Activated CD4-positive, alpha-beta T cell treated with anti-CD3 and anti-CD28 coated beads, Interleukin-10, Interleukin-2, amounts not matched to agents 100 ng/mL and 50 ng/mL, durations not matched to agents 16 hours and 8 hours (primary cell): ENCODE measurements around the gene SLC12A3.
A peak's percentile ranks its signal among the peaks of the same experiment; 100 is the strongest.

Experiments used
- DNase-seq: peaks from one replicate; pipeline ENCODE4 v3.0.0-alpha.2; 2020

The SLC12A3 gene

DNA sequence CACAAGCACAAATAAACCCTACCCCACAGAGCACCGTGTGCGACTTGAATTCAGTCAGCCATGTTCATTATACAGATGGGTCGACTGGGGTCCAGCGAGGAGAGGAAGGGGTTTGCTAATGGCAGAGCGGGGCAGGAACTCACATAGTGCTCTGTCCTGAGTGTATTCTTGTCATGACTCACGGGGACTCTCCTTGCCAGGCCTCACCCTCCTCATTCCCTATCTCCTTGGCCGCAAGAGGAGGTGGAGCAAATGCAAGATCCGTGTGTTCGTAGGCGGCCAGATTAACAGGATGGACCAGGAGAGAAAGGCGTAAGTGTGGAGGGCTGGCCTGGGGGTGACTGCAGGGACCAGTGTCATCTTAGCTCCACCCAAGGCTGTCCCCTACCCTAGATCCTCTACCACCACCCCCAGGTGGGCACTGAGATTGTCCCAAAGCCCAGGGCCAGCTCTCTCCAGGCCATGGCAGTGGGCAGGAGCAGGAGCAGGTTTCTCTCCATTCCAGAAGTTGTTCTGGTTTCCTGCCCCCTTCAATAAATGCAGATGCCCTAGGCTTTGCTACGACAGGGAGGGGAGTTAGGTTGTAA, 29.4 kb downstream of the SLC12A3 start:
- no peak for DNase-seq

DNA sequence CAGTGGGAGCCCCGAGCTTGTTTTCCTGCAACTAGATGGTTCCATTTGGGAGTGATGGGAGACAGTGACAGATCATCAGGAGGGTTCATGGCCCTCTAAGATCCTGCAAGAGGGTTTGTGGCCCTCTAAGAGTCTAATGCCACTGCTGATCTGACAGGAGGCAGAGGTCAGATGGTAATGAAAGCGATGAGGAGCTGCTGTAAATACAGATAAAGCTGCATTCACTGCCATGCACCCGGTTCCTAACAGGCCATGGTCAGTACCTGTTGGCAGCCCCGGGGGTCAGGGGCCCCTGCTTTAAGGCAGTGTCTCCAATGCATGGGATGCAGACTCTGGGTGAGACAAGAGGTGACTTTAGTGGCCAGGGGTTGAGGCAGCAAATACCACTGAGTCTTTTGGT, 30.8 kb downstream of the SLC12A3 start:
- no peak for DNase-seq

DNA sequence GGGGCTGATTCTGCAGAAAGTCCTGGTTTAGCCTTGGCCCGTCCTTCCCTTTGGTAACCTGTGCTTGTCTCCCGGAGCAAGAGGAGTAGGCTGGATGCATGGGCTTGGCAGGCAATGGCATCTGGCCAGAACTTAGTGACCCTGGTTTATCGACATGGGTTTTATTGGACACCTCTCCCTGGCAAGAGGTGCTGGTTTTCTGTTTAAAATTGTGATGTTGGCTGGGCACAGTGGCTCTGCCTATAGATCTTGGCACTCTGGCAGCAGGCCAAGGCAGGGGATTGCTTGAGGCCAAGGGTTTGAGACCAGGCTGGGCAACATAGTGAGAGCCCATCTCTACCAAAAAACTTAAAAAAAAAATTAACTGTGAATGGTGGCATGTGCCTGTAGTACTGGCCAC, 31.2 kb downstream of the SLC12A3 start:
- DNase-seq = no peak

DNA sequence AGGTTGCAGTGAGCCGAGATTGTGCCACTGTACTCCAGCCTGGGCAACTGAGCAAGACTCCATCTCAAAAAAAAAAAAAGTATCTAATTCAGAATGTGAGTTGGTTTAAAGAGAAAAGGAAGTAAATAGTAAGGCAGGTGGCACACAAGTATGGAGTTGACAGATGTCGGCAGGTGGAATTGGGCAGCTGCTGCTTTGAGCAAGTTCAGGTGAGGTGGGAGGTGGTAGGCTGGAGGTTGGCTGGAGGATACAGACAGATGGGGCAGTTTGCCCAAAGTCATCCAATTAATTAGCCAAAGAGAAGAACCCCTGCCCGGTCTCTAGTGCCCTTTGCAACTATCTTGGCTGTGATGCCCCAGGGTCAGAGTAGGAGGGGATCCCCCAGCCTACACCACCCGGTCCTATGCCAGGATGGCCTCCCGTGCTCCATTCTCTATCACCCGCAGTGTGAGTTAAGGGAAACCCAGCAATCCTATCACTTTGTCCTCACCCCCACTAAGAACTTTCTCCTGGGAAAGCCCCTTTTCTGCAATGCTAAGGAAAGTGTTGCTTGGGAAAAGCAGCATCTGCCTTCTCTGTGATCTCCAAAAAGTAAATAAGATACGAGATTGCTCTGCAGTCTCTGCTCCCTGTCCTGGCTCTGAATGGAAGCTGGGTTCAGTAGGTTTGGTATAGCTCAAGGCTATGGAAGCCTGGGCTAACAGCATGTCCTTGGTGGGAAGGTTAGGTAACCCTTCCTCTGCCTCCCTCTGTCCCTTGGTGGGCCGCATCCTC, 32.2 kb downstream of the SLC12A3 start:
- DNase-seq = no peak

DNA sequence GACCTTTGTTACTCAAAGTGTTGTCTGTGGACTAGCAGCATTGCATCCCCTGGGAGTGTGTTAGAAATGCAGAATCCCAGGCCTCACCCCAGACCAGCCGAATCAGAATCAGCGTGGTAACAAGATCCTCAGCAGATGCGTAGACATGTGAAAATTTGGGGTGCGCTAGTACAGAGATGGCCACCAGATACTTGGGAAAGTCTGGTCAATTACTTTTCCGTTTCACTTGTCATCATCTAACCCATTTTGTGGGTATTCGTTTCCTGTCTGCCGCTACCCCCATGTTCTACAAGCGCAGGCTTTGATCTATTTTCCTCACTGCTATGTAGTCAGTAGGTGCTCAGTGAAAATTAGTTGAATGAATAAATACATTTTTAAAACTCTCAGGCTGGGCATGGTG, 33.8 kb downstream of the SLC12A3 start:
- DNase-seq = peak; percentile 58

DNA sequence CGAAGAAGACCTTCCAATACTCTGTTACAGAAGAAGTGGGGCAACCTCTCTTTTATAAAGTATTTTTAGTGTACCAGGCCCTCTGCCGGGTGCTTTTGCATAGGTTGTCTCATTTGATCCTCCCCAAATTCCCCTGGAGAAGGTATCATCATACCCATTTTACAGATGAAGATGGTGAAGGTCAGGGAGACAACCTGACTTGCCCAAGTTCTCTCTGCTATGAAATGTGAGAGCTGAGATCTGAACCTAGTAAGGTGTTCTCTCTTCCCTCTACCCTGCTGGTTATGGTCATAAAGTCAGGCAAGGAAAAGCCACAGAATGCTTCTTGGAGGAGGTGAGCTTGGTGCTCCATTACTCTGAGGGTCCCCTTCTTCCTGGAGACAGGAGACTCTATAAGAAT, 38.9 kb downstream of the SLC12A3 start:
- DNase-seq = no peak

DNA sequence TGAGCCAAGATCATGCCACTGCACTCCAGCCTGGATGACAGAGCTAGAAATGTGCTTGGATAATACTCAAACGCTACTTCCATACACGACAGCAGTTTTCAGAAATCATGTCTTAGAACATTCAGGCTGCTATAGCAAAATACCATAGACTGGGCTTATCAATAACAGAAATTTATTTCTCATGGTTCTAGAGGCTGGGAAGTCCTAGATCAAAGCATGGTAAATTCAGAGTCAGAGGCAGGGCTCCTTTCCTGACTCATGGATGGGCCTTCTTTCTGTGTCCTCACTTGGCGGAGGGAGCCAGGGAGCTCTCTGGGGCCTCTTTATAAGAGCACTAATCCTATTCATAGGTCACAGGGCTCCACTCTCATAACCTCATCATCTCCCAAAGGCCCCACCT, 42.4 kb downstream of the SLC12A3 start:
- no peak for DNase-seq

DNA sequence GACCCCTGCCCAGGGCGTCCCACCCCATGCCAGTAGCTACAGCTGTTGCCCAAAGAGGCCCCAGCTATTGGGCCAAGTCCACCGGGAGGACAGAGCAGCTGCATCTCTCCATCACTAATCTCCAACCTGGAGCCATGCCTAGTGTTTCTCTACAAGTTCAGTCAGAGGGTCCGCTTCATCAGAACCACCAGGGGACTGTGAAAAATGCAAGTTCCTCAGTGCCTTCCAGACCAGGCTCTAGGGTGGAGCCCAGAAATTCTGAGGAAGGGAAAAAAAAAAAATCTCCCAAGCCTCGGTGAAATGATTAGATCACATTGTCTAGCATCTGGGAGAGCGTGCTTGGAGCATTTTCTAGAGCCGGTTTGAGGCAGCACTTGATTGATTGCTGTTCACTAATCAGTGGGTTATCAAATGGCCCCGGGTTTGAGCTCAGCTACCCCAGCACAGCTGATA, 44.5 kb downstream of the SLC12A3 start:
- DNase-seq = no peak

DNA sequence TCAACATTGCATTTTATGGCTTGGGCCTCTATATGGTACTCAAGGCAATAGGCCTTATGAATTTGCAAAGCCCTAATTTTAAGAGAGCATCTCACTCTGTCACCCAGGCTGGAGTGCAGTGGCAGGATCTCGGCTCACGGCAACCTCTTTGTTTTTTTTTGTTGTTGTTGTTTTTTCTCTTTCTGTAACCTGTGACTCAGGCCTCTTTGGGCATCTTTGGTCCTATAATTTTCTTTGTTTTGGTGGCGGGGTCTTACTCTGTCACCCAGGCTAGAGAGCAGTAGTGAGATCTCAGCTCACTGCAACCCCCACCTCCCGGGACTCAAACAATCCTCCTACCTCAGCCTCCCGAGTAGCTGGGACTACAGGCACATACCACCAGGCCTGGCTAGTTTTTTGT, 45.1 kb downstream of the SLC12A3 start:
- no peak for DNase-seq

DNA sequence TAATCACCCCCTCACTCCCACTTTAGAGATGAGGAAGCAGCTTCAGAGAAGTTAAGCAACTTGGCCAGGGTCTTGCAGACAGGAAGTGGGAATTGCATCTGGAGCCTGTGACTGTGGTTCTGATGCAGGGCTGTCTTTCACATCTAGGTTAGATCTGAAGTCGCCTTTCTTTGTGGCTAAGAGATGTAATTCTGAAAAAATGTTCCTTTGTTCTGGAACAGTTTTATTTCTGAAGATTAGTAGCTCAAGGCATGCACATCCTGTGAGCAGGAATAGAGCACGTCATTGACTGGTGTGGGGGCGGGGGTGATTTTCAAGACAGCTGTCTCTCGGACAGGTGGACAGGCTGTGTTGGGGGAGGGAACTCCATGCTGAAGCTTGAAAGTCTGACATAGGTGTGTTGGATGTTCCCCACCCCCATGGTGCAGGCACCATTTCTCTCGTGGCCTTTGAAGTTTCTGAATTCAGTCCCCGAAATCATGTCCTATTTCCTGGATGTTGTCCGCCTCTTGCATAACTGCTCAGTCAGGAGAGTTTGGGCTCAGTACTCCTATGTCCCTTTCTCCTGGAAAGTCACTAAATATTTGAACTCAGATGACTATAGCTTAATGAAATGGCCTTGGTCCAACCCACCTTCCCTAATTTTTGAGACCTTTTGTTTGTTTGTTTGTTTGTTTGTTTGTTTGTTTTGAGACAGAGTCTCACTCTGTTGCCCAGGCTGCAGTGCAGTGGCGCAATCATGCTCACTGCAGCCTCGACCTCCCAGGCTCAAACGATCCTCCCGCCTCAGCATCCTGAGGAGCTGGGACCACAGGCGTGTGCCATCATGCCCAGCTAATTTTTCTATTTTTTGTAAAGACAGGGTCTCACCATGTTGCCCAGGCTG, 45.9 kb downstream of the SLC12A3 start:
- DNase-seq = peak; percentile 17

DNA sequence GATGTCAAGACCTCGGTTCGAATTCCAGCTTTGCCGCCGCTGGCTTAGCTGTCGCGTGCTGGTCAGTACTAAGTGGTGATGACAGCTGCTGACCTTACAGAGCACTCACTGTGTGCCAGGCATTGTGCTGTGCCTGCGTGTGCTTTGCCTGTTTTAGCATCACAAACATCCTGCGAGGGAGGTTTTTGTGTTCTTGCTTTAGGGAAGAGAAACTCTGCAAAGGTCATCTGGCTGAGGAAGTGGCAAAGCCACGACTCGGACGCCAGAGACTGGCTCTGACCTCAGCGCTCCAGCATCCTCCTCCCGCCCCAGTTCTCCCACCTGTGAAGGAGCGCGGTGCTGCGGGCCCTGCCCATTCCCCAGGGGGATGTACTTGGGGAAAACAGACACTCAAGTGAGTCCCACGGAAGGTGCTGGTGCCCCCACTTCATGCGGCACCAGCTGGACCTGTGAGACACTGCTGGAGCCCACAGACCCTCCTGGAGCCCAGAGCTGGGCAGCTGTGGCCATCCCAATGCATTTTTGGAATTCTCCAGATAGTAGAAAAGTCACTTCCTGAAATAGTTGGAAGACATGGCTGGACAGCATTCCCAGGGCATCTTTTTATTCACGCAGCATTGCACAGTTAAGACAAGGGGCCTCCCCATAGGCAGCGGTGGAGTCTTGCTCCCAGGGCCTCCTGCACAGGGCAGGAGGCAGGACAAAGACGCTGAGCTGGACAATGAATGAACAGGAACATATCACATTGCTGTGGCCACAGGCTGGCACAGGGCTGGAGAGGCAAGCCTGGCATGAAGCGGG, 47.0 kb downstream of the SLC12A3 start:
- DNase-seq = no peak

DNA sequence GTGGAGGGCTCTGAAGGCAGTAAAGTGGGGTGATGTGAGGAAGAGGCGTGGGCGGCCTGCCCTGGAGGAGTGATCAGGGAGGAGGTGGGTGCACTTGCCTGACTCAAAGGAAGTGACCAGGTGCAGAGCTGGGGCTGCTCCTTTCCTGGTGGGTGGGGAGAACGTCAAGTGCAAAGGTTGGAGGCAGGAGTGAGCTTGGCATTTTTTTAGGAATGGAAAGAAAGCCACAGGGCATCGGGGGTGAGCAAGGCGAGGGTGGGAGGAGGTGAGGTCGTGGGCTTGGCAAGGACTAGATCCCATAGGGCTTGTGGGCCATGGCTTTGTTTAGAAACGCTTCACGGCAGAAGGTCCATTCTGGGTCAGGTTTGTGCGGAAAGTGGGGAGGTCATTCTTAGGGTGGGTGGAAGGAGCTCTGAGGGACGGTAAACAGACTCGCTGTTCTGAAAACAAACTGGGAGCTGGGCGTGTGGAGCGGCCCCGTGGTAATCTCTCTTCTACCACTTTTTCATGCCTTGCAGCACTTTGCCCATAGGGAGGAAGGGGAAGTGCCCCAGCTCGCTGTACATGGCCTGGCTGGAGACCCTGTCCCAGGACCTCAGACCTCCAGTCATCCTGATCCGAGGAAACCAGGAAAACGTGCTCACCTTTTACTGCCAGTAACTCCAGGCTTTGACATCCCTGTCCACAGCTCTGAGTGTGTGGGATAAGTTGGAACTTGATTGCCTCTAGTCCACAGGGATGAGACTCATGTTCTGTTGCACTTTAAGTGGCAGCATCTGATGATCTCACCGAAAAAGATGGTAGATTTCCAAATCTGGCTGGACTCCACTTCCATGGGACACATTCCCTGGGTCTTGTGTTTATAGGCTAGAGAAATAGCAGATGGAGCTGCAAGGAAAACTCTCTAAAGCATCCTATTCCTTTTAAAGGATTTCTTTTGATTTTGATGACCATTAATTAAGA, 48.0 kb downstream of the SLC12A3 start:
- DNase-seq = no peak

DNA sequence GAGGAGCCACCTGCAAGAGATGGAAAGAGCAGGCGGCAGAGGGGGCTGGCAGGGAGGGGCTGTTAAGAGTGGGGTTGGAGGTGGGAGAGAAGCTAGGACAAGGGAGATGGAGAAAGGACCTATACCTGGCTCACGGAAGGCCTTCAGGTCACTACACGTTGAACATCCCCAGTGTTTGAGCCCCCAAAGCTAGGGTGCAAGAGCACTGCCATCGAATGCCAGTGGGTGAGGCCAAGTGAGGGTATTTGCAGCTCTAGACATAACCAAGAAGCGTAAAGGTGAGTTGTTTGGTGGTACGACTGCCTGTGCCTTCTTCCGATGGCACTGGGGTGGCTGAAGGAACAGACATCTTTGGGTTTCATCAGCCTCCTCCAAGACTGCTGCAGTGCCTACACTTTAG, 49.9 kb downstream of the SLC12A3 start:
- no peak for DNase-seq

DNA sequence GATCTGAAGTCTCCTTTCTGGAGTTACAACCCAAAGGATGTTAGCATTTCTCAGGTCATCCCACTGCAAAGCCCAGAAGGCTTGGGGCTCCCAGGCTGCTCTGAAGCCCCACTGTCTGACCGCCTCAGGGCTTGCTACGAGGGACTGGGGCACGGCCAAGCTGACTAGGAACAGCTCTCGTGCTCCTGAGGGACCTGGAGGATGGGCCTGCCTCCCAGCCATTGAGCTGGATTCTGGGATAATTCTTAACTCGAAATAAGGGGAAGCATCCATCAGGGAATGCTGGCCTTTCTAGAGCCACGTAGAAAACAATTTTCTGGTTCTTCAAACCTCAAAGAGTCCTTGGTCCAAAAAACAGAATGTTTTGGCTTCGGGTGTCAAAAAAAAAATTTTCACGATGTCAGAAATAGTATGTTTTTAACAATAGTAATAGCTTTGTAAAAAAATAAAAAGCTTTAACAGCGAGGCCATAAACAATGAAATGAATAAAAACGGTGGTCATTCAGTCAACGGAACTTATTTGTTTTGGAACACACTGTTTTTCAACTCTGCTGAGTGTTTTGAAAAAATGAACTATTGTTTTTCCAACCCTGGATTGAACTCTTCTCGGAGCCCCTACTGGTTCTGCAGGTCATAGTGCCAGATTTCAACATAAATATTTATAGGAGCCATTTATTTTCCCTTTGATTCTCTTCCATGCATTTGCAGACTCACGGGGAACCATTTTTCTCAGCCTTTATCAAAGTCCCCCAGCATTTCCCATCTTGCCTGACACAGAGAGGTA, 50.5 kb downstream of the SLC12A3 start:
- DNase-seq = no peak

DNA sequence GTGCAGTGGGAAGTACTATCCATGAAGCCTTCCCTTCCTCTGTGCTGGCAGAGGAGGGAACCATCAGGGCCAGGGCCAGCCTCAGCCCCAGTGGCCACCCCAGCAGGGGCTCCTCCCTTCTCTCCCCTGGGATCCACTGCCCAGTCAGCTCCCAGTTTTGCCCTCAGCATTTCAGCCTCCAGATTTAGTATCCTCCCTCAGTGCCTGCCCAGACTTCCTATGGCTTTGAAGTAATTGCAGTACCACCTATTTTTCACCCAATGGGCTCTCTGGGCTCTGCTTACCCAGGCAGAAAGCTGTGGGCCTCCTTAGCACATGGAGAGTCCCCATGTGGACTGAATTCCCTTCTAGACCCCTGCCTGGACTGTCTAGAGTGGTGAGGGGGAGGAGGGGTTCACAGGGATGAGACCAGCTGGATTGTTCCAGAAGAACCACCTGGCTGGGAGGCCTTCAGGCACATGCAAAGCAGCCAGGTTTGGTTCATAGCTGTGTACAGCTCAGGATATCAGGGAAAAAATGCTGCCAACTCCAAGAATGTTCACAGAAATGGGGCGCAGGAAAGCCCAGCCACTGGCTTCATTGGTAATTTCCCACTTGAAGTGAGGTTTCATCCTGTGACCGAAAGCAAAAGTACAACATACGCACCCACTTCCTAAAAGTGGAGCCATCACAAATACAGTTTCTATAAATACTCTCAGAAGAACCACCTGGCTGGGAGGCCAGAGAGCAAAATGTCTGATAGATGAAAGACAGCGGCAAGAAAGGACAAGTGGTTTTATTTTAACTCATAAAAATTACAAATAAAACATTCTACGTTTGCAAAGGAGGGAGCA, 51.8 kb downstream of the SLC12A3 start:
- peak; percentile 75 for DNase-seq

DNA sequence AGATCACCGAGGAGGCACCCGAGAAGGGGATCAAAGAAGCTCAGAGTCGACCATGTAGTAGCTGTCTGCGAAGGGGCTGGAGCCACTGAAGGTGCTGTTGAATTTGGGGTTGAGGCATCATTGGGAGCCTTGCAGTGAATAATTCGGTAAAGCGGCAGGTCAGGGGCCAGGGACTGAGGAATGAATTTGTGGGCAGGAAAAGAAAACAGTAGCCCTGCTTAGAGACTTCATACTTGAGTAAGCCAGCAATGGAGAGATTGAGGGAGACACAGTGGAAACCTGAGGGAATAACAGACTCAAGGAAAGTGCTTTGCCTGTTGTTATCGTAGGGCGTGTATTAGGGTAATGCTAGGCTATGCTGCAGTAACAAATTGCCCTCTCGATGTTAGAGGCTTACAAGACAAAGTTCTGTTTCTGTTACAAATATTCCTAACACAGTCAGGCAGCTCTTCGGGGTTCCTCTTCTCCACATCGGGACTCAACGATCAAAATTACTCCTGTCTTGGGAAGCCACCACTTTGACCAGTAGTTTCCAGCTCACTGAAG, 53.5 kb downstream of the SLC12A3 start:
- no peak for DNase-seq

DNA sequence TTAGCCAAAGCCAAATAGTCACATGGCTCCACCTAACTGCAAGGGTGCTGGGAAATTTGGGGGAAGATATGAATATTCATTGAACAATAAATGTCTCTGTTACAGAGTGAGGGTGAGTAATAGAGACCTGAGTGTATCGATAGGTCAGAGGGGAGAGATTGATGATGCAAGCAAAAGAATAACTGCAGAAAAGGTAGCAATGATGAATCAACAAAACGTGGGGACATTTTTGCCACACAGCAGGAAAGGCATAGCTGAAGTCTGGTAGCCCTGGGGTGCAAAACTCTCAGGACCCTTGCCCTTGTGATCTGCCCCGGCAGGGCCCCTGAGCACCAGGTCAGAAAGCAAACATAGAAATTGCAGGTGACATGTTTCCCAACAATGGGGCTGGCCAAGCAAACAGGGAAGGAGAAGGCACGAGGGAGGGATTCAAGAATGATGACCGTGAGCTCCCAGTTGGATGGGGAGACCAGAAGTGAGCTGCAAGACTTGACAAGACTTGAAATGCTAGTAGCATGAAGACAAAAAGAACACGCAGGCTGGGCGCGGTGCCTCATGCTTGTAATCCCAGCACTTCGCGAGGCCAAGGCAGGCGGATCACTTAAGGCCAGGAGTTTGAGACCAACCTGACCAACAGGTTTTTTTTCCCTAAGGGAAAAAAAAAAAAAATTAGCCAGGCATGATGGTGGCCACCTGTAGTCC, 54.2 kb downstream of the SLC12A3 start:
- no peak for DNase-seq

DNA sequence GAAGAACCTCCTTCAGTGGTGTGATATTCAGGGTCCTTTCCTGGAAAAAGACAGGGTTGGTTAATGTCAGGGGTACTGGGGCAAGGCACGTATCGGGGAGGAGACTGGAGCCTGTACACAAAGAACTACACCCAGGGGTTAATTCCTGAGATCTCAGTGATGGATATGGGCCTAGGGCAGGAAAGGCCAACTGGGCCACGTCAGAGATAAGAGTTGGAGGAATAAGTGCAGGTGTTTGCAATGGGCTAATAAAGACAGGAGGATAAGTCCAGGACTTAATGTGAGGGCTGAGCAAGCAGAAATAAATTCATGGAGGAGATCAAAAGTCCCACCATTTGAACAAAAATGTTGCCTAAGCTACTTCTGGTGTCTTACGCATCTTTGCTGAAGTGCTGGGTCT, 56.6 kb downstream of the SLC12A3 start:
- no peak for DNase-seq
